Naive thymus-derived CD8-positive, alpha-beta T cell (primary cell): ENCODE results near the gene PPFIA1. TPM values are rescaled to one million over a fixed set of nuclear protein-coding genes. Genes with fewer than 3 reads are reported as not detected.
A peak's percentile ranks its signal among the peaks of the same experiment; 100 is the strongest.

Experiments
- ATAC-seq, 2 donors: fragments of 150-1000 bp; cut with Tn5 transposase in 1 of 2; sonication (Bioruptor Pico), chemical (Tn5 transposase) in 1 of 2; 1 replicate in 1 of 2; 2 replicates in 1 of 2; pipeline ENCODE4 v1.10.0; 2021; ENCODE audit warnings: mild to moderate bottlenecking in 2 of 2, moderate library complexity in 2 of 2
- POLR2A ChIA-PET: fragments of 350-600 bp; sonication (Branson Sonifier 250); formaldehyde crosslinking; loops from one replicate; lab custom pipeline; 2021; ENCODE audit warnings: antibody characterized with exemption; lab: Charles Lee
- DNase-seq, 10 donors: peaks; one replicate each; pipeline versions ENCODE4 v3.0.0 to v3.0.0-alpha.2; 2020 to 2022
- H3K27ac Mint-ChIP-seq, 10 donors: one replicate each; pipeline ENCODE4 v1.8.0; 2020 to 2022; ENCODE audit warnings: mild to moderate bottlenecking in 10 of 10, mixed read lengths in 10 of 10, moderate library complexity in 4 of 10, inconsistent platforms in 1 of 10
- H3K27me3 Mint-ChIP-seq, 5 donors: one replicate each; pipeline ENCODE4 v1.8.0; 2021 to 2022; ENCODE audit warnings: mixed read lengths in 5 of 5
- H3K36me3 Mint-ChIP-seq, 3 donors: one replicate each; pipeline ENCODE4 v1.8.0; 2020 to 2022; ENCODE audit warnings: mixed read lengths in 3 of 3, mild to moderate bottlenecking in 2 of 3, inconsistent platforms in 1 of 3
- H3K4me1 Mint-ChIP-seq, 4 donors: one replicate each; pipeline ENCODE4 v1.8.0; 2021 to 2022; ENCODE audit warnings: mixed read lengths in 4 of 4
- H3K4me3 Mint-ChIP-seq, 10 donors: one replicate each; pipeline ENCODE4 v1.8.0; 2020 to 2022; ENCODE audit warnings: mild to moderate bottlenecking in 10 of 10, mixed read lengths in 10 of 10, moderate library complexity in 6 of 10, inconsistent platforms in 1 of 10
- H3K9me3 Mint-ChIP-seq, 9 donors: one replicate each; pipeline ENCODE4 v1.8.0; 2020 to 2022; ENCODE audit warnings: mixed read lengths in 9 of 9, mild to moderate bottlenecking in 3 of 9, inconsistent platforms in 1 of 9, moderate library complexity in 1 of 9
- polyA plus RNA-seq, 3 donors: library from polyadenylated mRNA; unstranded; fragments of 300-500 nt; fragmentation: Illumina TruSeq; gene quantifications; one replicate each; pipeline ENCODE4 v1.2.3, GENCODE V29; 2021
- total RNA-seq, 8 experiments: library from RNA in 2 of 8; stranded (reverse) in 2 of 8; gene quantifications; one replicate each; pipeline ENCODE4 v1.2.3 and lab custom pipeline; 2021 to 2026

PPFIA1 gene
- total and polyA plus RNA-seq, 5 experiments from 2014 or later = 6.8 to 64.8 (median 15.0) TPM

DNA sequence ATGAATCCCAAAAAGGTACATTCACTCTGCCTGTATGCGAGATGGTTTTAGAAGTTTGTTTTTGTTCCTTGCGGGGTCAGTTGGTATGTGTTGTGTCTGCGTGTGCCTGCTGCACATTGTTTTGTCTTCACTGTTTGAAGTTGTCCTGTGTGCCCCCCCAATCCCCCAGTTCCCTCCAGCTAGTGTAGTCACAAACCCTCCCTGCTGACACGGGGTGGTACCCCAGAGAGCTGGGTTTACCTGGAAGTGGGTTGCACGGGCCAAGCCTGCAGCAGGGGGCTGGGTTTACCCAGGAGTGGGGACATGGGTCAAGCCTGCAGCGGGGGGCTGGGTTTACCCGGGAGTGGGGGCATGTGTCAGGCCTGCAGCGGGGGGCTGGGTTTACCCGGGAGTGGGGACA, 150.0 kb downstream of the PPFIA1 start:
- H3K27me3 Mint-ChIP-seq = peaks cover 0 to 29% (median 24%) of the 10 kb centered on the region in 5 donors
- POLR2A ChIA-PET = no interaction called here
- H3K4me1 Mint-ChIP-seq = peaks cover 4 to 6% (median 4%) of the 10 kb centered on the region in 4 donors
- no peak overlapping the region for H3K4me3 Mint-ChIP-seq
- no peaks in the 10 kb centered on the region for H3K36me3 Mint-ChIP-seq
- H3K9me3 Mint-ChIP-seq = no peaks in the 10 kb centered on the region
- no peak for ATAC-seq
- no peak for DNase-seq
- no peak overlapping the region for H3K27ac Mint-ChIP-seq

DNA sequence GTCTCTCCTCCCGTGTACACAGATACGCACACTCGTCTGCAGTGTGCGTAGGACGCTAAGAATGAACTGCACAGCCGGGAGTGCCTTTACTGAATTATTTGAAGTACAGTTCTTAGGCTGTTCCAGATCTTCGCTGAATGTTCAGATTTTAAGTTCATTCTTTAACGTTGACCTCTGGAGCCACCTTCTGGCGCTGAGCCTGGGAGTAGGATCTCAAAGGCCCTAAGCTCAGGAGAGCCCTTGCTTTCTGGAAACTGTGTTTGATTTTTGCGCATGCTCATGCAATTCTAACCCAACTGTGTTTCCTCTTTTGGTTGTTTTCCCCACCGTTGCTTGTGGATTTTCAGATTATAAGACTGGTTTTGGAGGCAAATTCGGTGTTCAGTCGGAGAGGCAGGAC, 150.6 kb downstream of the PPFIA1 start:
- DNase-seq (no peak), ATAC-seq (no peak)
- POLR2A ChIA-PET = no interaction called here
- Mint-ChIP-seq H3K27ac (no peak overlapping the region), H3K4me1 (peaks cover under 1 to 4% (median 3%) of the 10 kb centered on the region in 4 donors), H3K4me3 (no peak overlapping the region), H3K27me3 (peaks cover 0 to 31% (median 22%) of the 10 kb centered on the region in 5 donors), H3K9me3 (no peaks in the 10 kb centered on the region), H3K36me3 (no peaks in the 10 kb centered on the region)

DNA sequence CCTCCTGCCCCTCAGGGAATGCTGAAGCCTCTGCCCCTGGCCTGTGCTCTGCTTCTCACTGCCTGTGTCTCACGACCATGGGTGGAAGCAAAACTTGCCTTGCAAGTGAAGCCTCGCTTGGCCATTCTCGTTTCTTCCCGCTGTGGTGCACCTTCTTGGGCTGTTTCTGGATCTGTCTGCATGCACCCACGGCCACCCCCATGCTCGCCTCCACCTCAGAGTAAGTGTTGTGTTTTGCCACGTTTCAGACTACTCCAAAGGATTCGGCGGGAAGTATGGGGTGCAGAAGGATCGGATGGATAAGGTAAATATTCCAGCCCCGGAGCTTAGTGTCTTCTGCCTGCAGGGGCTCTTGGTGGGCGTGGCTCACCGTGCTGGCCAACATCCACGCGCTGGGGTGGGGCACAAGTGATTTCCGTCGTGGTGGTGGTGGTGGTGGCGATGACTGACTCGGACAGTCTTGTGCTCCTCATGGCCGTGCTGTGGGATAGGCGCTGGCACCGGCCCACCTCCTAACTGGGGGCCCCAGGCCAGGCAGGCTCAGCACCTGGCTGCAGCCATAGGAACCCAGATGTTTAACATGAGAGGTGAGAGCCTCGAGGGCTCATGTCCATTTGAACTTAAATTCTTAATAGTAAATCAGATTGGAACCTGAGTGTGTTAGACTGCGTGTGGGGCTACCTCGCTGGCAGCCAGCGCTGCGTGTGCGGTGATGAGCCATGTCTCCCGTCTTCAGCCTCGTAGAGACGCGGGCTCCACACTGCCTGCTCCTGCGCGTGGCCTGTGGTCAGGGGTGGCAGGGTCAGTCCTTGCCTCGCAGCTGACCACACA, 152.4 kb downstream of the PPFIA1 start:
- H3K27ac Mint-ChIP-seq = peak overlapping the region in 1 of 10 donors; percentile 49

DNA sequence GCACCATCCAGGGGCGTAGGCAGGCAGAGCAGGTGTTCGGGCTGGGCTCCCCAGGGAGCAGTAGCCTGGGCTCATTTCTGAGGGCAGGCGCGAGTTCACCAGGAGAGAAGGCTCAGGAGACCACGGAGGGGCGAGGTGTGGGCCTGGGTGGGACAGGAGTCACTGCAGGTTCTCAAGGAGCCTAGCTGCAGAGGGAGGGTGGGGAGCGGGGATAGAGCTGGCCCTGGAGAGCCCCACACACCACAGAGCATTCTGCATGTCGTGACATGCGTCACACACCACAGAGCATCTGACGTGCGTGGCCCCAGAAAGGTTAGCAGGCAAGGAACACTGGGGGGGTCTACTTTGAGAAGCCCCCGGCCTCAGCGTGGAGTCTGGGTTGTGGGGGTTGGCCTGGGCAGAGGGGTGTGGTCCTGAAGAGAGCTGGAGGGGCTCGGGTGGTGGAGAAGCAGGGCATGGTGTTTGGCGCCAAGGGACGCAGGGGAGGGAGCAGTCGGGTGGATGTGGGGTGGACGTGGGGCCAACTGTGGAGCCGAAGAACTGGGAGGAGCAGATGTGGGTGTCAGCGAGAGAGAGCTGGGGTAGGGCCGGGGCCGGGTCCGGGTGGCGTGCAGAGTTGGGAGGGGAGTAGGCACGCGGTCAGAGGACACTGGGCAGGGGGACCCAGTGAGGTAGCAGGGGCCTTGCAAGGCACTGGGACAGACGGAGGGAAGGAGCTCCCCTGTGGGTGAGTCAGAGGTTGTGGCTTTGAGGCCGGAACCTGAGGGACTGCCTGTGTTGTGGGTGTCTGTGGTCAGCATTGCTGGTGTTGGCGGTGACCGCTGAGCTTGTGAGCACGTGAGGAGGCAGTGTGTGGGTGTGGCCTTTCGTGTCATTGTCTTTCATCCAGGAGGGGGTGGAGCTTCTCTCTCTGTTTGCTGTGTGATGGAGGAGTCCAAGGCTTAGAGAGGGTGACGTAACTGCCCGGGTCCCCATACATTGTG, 153.3 kb downstream of the PPFIA1 start:
- ATAC-seq = no peak
- POLR2A ChIA-PET = no interaction called here

More for the DNA sequence above, 152.4 kb downstream of the PPFIA1 start:
- H3K9me3 Mint-ChIP-seq = no peaks in the 10 kb centered on the region
- no peak overlapping the region for H3K4me3 Mint-ChIP-seq
- no peak for ATAC-seq
- no peaks in the 10 kb centered on the region for H3K36me3 Mint-ChIP-seq
- peak in 1 of 10 donors; percentile 34 for DNase-seq
- peaks cover 0 to 31% (median 15%) of the 10 kb centered on the region in 5 donors for H3K27me3 Mint-ChIP-seq
- POLR2A ChIA-PET = no interaction called here
- H3K4me1 Mint-ChIP-seq = peaks cover 0 to 4% (median 2%) of the 10 kb centered on the region in 4 donors

DNA sequence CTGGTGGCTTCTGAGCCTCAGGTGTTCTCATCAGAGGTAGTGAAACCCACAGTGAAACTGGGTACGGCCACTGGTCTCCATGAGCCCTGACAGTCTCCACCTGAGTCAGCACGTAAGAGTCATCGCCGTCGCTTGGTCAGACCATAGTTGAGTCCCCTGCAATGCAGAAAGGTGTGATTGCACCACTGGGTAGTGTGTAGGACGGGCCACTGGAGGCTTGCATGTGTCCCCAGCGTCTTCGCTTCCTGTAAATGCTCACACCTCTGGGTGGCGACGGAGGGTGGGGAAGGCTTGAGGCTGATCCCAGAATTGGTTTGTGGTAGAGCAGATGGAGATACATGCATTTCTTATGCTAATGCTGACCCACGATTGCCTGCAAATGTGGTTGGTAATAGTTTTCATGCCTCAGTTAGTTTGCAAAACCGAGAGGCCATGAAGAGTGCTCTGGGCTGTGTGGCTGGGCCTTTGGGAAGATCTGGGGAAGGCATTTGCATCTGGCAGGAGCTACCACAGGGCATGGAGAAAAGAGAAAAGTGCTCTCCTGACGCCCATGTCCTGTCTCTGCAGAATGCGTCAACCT, 154.4 kb downstream of the PPFIA1 start:
- Mint-ChIP-seq H3K27ac (peak overlapping the region in 1 of 10 donors; percentile 41), H3K4me1 (peaks cover 0 to 4% (median 2%) of the 10 kb centered on the region in 4 donors), H3K36me3 (no peaks in the 10 kb centered on the region), H3K27me3 (peaks cover 0 to 39% (median 19%) of the 10 kb centered on the region in 5 donors), H3K4me3 (no peak overlapping the region), H3K9me3 (no peaks in the 10 kb centered on the region)
- POLR2A ChIA-PET = no interaction called here
- no peak for DNase-seq
- no peak for ATAC-seq

More for the DNA sequence above, 153.3 kb downstream of the PPFIA1 start:
- DNase-seq = peak in 1 of 10 donors; percentile 33
- Mint-ChIP-seq H3K27me3 (peaks cover 0 to 37% (median 17%) of the 10 kb centered on the region in 5 donors), H3K4me1 (peaks cover 0 to 4% (median 2%) of the 10 kb centered on the region in 4 donors), H3K27ac (peak overlapping the region in 2 of 10 donors; percentile 48 to 88), H3K36me3 (no peaks in the 10 kb centered on the region), H3K4me3 (peak overlapping the region in 1 of 10 donors; percentile 63), H3K9me3 (no peaks in the 10 kb centered on the region)

DNA sequence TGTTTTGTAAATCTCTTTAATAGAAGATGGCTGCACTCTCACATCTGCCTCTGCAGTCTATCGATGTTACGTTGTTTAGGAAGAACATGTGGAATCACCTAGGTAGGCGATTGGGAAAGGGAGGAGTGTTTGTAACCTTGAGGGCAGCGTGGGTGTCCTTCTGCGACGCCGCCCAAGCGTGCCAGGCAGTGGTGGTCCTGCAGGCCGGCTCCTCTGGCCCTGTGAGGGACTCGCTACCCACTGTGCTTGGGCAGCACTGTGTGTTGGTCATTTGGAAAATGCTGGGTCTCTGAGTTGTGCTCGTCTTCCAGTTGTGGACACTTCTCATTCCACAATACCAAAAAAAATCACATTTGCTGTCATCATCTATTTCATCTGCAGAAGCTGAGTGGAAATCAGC, 156.9 kb downstream of the PPFIA1 start:
- POLR2A ChIA-PET = no interaction called here
- no peaks in the 10 kb centered on the region for H3K36me3 Mint-ChIP-seq
- H3K27me3 Mint-ChIP-seq = peaks cover 0 to 49% (median 26%) of the 10 kb centered on the region in 5 donors
- no peak overlapping the region for H3K4me3 Mint-ChIP-seq
- H3K27ac Mint-ChIP-seq = no peak overlapping the region
- peaks cover 0 to 4% (median 2%) of the 10 kb centered on the region in 4 donors for H3K4me1 Mint-ChIP-seq
- no peaks in the 10 kb centered on the region for H3K9me3 Mint-ChIP-seq
- no peak for DNase-seq
- ATAC-seq = no peak

DNA sequence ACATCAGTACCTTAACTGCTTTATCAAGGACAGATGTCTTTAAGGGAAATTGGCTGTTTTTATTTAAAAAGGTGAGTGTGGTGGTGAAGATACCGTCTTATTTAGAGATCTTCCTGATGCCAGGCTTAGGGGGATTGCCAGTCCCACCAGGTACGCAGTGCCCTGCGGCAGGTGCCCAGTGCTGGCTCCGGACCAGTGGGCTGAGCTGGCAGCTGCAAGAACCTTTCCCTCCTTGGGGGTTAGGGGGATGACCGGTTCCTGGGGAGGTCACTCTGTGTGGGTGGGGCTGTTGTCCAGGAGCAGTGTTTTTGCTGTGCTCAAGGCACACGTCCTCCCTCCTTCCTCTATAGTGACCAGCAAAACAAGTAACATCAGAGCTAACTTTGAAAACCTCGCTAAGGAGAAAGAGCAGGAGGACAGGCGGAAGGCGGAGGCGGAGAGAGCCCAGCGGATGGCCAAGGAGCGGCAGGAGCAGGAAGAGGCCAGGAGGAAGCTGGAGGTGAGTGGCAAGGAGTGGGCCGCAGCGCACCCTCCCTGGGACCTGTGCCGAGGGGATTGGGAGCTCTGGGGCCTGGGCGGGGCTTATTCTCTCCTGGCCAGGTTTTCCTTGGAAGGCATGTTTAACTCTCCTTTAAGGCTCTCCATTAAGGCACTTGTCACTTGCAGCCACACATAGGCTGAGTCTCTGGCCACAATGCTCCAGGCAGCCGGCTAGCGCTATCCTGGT, 158.4 kb downstream of the PPFIA1 start:
- H3K9me3 Mint-ChIP-seq = no peaks in the 10 kb centered on the region
- peaks cover 0 to 39% (median 17%) of the 10 kb centered on the region in 5 donors for H3K27me3 Mint-ChIP-seq
- DNase-seq = peak in 1 of 10 donors; percentile 18
- H3K36me3 Mint-ChIP-seq = no peaks in the 10 kb centered on the region
- POLR2A ChIA-PET = no interaction called here
- no peak overlapping the region for H3K27ac Mint-ChIP-seq
- H3K4me1 Mint-ChIP-seq = peaks cover 0 to 4% (median 2%) of the 10 kb centered on the region in 4 donors
- ATAC-seq = no peak
- H3K4me3 Mint-ChIP-seq = no peak overlapping the region

DNA sequence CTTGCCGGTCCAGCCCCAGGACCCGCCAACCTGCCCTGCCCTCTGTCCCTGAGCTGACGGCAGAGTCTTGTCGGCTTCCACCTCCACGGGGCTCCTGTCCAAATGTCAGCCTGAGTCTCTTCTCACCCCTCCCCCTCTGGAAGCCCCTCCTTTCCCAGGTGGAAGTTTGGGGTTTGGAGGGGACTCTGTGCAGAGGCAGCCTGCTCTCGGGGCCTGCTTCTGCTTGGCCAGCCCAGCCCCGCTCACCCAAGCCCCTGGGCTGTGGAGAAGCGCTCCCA, 158.9 kb downstream of the PPFIA1 start:
- Mint-ChIP-seq H3K36me3 (no peaks in the 10 kb centered on the region), H3K4me1 (peaks cover 0 to 2% (median under 1%) of the 10 kb centered on the region in 4 donors), H3K4me3 (no peak overlapping the region), H3K27ac (no peak overlapping the region), H3K27me3 (peaks cover 0 to 34% (median 15%) of the 10 kb centered on the region in 5 donors), H3K9me3 (no peaks in the 10 kb centered on the region)
- ATAC-seq = no peak
- POLR2A ChIA-PET = no interaction called here
- DNase-seq = peak in 1 of 10 donors; percentile 48

DNA sequence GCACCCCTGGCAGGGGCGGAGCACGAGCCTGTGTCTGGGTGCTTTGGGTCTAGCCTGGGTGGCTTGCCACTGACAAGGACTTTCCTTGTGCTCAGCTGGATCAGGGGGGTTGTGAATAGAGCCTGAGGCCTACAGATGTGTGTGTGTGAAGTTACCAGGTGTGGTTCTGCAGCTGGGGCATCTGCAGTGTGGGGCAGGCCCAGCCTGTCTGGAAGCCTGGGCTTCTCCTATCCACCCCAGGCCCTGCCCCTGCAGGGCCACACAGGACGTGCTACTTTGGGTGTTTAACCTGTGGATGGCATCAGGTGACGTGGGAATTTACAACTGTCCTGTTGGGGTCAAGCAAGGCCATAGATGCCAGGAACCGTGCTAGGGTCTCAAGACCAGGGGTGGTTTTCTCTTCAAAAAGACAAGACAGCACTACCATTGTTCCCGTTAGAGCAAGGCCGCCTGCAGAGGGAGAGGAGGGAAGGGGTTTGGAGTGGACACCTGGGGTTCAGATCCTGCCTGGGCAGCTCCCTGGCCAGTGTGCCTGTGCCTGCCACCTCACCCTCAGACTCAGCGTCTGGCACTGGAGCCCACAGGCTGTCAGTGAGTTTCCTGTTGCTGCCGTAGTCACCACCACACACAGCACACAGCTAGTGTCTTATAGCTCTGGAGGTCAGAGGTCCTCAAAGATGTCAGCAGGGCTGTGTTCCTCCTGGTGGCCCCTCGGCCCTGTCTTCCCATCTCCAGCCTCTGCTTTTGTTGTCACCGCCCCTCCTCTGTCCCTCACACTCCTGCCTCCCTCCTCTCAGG, 159.4 kb downstream of the PPFIA1 start:
- Mint-ChIP-seq H3K36me3 (no peaks in the 10 kb centered on the region), H3K9me3 (no peaks in the 10 kb centered on the region), H3K27ac (no peak overlapping the region), H3K4me1 (no peaks in the 10 kb centered on the region), H3K27me3 (peaks cover 0 to 28% (median 13%) of the 10 kb centered on the region in 5 donors), H3K4me3 (no peak overlapping the region)
- POLR2A ChIA-PET = no interaction called here
- DNase-seq (peak in 1 of 10 donors; percentile 46), ATAC-seq (no peak)

DNA sequence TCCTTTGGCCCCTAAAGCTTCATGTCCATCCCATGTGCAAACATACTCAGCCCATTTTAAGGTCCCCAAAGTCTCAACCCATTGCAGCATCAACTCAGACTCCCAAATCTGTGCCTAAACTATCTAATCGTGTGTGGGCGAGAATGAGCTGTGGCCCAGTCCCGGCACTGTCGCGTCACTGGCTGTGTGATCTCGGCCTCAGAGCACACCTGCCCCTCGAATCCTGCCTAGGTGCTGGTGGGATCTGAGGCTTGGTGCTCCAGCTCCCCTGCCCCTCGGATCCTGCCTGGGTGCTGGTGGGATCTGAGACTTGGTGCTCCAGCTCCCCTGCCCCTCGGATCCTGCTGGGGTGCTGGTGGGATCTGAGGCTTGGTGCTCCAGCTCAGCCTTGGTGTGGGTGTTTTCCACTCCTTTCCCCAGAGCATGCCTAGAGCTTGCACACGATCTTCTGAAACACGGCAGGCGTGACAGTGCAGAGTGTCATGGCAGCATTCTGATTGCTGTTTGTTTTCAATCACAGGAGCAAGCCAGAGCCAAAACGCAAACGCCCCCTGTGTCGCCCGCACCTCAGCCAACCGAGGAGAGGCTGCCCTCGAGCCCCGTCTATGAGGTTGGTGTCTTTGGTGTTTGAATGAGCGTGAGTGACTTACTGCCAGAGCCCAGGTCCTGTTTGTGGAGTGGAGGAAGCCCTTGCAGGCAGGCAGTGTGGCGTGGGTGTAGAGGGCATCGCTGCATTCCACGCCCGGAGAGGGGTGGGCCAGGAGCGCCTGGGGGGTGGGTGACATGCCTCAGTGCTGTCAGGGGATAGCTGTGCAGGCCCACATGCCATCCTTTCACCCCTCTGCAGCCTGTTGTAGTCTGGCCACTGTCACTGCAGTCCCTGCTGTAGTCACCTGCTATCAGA, 160.4 kb downstream of the PPFIA1 start:
- Mint-ChIP-seq H3K4me3 (no peak overlapping the region), H3K27ac (peak overlapping the region in 1 of 10 donors; percentile 24), H3K27me3 (peaks cover 0 to 20% (median 13%) of the 10 kb centered on the region in 5 donors), H3K9me3 (no peaks in the 10 kb centered on the region), H3K4me1 (no peaks in the 10 kb centered on the region), H3K36me3 (no peaks in the 10 kb centered on the region)
- POLR2A ChIA-PET = no interaction called here
- no peak for ATAC-seq
- DNase-seq = peak in 1 of 10 donors; percentile 49

DNA sequence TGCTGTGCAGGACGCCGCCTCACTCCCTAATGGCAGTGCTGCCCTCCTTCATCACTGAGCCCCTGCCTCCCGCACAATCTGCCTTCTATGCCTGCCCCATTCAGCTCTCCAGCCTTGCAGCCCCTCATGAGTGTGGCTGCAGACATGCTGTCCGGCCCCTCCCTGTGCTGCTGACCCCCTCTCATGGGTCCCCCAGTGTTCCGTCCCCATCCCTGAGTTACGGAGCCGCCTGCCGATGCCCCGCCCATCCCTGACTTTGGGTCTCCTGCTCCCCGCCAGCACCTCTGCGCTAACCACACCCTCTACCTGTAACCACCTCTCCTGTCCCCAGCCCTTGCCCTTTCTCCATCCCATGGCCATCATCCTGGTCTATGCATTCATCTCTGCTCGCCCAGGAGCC, 161.1 kb downstream of the PPFIA1 start:
- ATAC-seq = no peak

More for the DNA sequence above, 161.1 kb downstream of the PPFIA1 start:
- H3K4me1 Mint-ChIP-seq = no peaks in the 10 kb centered on the region
- DNase-seq = peak in 1 of 10 donors; percentile 35
- no peak overlapping the region for H3K4me3 Mint-ChIP-seq
- H3K27ac Mint-ChIP-seq = peak overlapping the region in 1 of 10 donors; percentile 45
- H3K36me3 Mint-ChIP-seq = no peaks in the 10 kb centered on the region
- H3K27me3 Mint-ChIP-seq = peaks cover 0 to 20% (median 13%) of the 10 kb centered on the region in 5 donors
- H3K9me3 Mint-ChIP-seq = no peaks in the 10 kb centered on the region
- POLR2A ChIA-PET = no interaction called here
